Neural progenitor cell (in vitro differentiated cells): ENCODE data around the gene RAD51B.

Source experiments
- EZH2 ChIP-seq: fragments of 200-600 bp; sonication (generic); IDR thresholded peaks from 2 replicates; pipeline ENCODE4 v1.6.1; 2017; ENCODE audit warnings: antibody characterized with exemption, mild to moderate bottlenecking, moderate library complexity
- TF ChIP-seq, protein P1 (sequence below): fragments of 200-600 bp; sonication (generic); IDR thresholded peaks from 2 replicates; pipeline ENCODE4 v1.5.1; 2017; ENCODE audit warnings: antibody characterized with exemption, mild to moderate bottlenecking

DNA sequence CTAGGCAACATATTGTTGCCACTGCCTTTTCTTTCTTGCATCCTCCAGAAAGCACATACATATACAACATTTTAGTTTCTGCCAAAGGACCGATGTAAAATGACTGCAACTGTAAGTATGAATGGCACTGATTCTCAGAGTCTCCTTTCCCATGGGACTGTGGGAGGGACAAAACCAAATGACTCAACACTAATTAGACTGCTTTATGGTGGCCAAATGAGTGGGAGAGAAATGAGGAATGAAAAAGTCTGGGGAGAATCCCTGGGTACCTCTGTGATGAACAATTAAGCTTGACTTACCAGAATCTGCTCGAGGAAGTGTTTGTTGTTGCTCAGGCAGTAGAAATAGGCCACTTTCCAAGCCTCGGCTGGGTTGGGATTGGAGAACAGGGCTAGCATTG lies 13.3 kb upstream of the RAD51B start:
- TF ChIP-seq, protein P1, sequence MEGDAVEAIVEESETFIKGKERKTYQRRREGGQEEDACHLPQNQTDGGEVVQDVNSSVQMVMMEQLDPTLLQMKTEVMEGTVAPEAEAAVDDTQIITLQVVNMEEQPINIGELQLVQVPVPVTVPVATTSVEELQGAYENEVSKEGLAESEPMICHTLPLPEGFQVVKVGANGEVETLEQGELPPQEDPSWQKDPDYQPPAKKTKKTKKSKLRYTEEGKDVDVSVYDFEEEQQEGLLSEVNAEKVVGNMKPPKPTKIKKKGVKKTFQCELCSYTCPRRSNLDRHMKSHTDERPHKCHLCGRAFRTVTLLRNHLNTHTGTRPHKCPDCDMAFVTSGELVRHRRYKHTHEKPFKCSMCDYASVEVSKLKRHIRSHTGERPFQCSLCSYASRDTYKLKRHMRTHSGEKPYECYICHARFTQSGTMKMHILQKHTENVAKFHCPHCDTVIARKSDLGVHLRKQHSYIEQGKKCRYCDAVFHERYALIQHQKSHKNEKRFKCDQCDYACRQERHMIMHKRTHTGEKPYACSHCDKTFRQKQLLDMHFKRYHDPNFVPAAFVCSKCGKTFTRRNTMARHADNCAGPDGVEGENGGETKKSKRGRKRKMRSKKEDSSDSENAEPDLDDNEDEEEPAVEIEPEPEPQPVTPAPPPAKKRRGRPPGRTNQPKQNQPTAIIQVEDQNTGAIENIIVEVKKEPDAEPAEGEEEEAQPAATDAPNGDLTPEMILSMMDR: no peak
- no peak for TF ChIP-seq EZH2
